T-cell (primary cell): ENCODE measurements around the gene DDX49. TPM values are rescaled to one million over a fixed set of nuclear protein-coding genes. Genes with fewer than 3 reads are reported as not detected.

Experiments used
- ATAC-seq, 4 experiments: fragments of 200-7000 bp in 3 of 4; fragments of 150-1000 bp in 1 of 4; cut with Tn5 transposase; replicated peaks in 1 of 4; 1 replicate in 3 of 4; 2 replicates in 1 of 4; pipeline ENCODE4 v1.10.0; 2021; ENCODE audit warnings: moderate library complexity in 3 of 4, mild to moderate bottlenecking in 2 of 4, moderate number of reproducible peaks in 1 of 4
- CTCF ChIA-PET, 2 donors: fragments of 300-600 bp; sonication (Branson Sonifier 250); formaldehyde crosslinking; loops; one replicate each; lab custom pipeline; 2022; ENCODE audit warnings: antibody characterized with exemption in 2 of 2; lab: Charles Lee
- POLR2A ChIA-PET, 2 donors: fragments of 300-600 bp; sonication (Branson Sonifier 250); formaldehyde crosslinking; loops; one replicate each; lab custom pipeline; 2022; ENCODE audit warnings: antibody characterized with exemption in 2 of 2; lab: Charles Lee
- DNase-seq, 35 experiments: peaks; one replicate each; pipeline versions ENCODE4 v3.0.0 to v3.0.0-alpha.2; 2013 to 2023
- H3K27ac ChIP-seq: one replicate; pipeline ENCODE4 v1.5.1; 2013; ENCODE audit warnings: low read length
- H3K27me3 ChIP-seq, 2 experiments: replicated peaks in 1 of 2; 1 replicate in 1 of 2; 2 replicates in 1 of 2; pipeline versions ENCODE4 v1.6.1 to v1.7.0; 2013; ENCODE audit warnings: low read length in 1 of 2, mixed read lengths in 1 of 2; ENCODE audit not compliant: control insufficient read depth in 2 of 2, insufficient read depth in 2 of 2; ENCODE audit errors: extremely low read depth in 1 of 2
- H3K36me3 ChIP-seq, 2 donors: 1 replicate in 1 of 2; 2 replicates in 1 of 2; pipeline versions ENCODE4 v1.6.1 to v1.7.0; 2013; ENCODE audit warnings: low read length in 1 of 2; ENCODE audit not compliant: control insufficient read depth in 2 of 2, insufficient read depth in 1 of 2; ENCODE audit errors: extremely low read depth in 1 of 2
- H3K4me1 ChIP-seq, 2 experiments: 1 replicate in 1 of 2; 2 replicates in 1 of 2; pipeline versions ENCODE4 v1.6.1 to v1.7.0; 2013; ENCODE audit warnings: low read length in 2 of 2, mixed read lengths in 1 of 2; ENCODE audit not compliant: insufficient read depth in 2 of 2, control insufficient read depth in 1 of 2; ENCODE audit errors: extremely low read depth in 1 of 2
- H3K4me3 ChIP-seq, 2 donors: 1 replicate in 1 of 2; 2 replicates in 1 of 2; pipeline versions ENCODE4 v1.5.1 to v1.7.0; 2013; ENCODE audit warnings: mild to moderate bottlenecking in 2 of 2, low read length in 1 of 2, moderate library complexity in 1 of 2; ENCODE audit not compliant: control insufficient read depth in 1 of 2; ENCODE audit errors: extremely low read depth in 1 of 2
- H3K9me3 ChIP-seq: 2 replicates; pipeline ENCODE4 v1.7.0; 2013
- H3K27ac Mint-ChIP-seq, 2 donors: one replicate each; pipeline ENCODE4 v1.8.0; 2020 to 2021; ENCODE audit warnings: mild to moderate bottlenecking in 2 of 2, mixed read lengths in 2 of 2
- H3K27me3 Mint-ChIP-seq, 2 donors: one replicate each; pipeline ENCODE4 v1.8.0; 2021 to 2022; ENCODE audit warnings: mixed read lengths in 2 of 2
- H3K36me3 Mint-ChIP-seq: one replicate; pipeline ENCODE4 v1.8.0; 2021; ENCODE audit warnings: mixed read lengths
- H3K4me1 Mint-ChIP-seq, 3 donors: one replicate each; pipeline ENCODE4 v1.8.0; 2020 to 2022; ENCODE audit warnings: mixed read lengths in 3 of 3, mild to moderate bottlenecking in 1 of 3
- H3K4me3 Mint-ChIP-seq, 3 donors: one replicate each; pipeline ENCODE4 v1.8.0; 2020 to 2022; ENCODE audit warnings: mild to moderate bottlenecking in 3 of 3, mixed read lengths in 3 of 3, moderate library complexity in 3 of 3
- H3K9me3 Mint-ChIP-seq, 3 donors: one replicate each; pipeline ENCODE4 v1.8.0; 2020 to 2022; ENCODE audit warnings: mixed read lengths in 3 of 3
- WGBS: methylation state at CpG from one replicate; pipeline ENCODE4 v1.1.5; 2013; ENCODE audit warnings: missing lambda C conversion rate; ENCODE audit not compliant: insufficient coverage; 5-methylcytosine and 5-hydroxymethylcytosine counted together
- total RNA-seq, 35 experiments: library from RNA in 6 of 35; stranded (reverse) in 6 of 35; fragments of 120-200 nt in 1 of 35; gene quantifications; one replicate each; pipeline versions ENCODE4 v1.2.1 to v1.2.4 and lab custom pipeline; 2013 to 2026

The DDX49 gene
- total RNA-seq, 5 donors from 2014 or later (not counting 1 experiment from before 2014, with no cell fraction given), result 42.4 to 55.3 (median 48.1) TPM

GRCh38 chr19:18908917-18909619 lies 10.4 kb upstream of the DDX49 start:
- H3K9me3 Mint-ChIP-seq, result no peaks in the 10 kb centered on the region
- H3K4me3 Mint-ChIP-seq, result no peak overlapping the region
- WGBS, result 94% methylated on average over 14 of the region's 17 CpGs
- Histone ChIP-seq H3K4me1 (peaks cover 0 to 17% of the 10 kb centered on the region in 2 experiments), H3K27ac (no peak overlapping the region), H3K36me3 (peaks cover 19 to 76% of the 10 kb centered on the region in 2 donors), H3K27me3 (peaks cover 0 to 6% of the 10 kb centered on the region in 2 experiments), H3K4me3 (no peak overlapping the region), H3K9me3 (no peaks in the 10 kb centered on the region)
- no peaks in the 10 kb centered on the region for H3K27me3 Mint-ChIP-seq
- DNase-seq, result no peak
- H3K4me1 Mint-ChIP-seq, result peaks cover 6 to 12% (median 9%) of the 10 kb centered on the region in 3 donors
- peaks cover 24% of the 10 kb centered on the region for H3K36me3 Mint-ChIP-seq
- no peak overlapping the region for H3K27ac Mint-ChIP-seq
- POLR2A ChIA-PET, result interaction anchor here in 1 of 2 donors (1.3 kb wide), 1 partner anchor 10 kb away, joined by 3 read pairs; the partner anchor contains the start of genes COPE and DDX49
- no peak for ATAC-seq
- CTCF ChIA-PET, result no interaction called here

- Mint-ChIP-seq H3K36me3 (peaks cover 22% of the 10 kb centered on the region), H3K9me3 (no peaks in the 10 kb centered on the region), H3K4me3 (no peak overlapping the region), H3K4me1 (peaks cover 7 to 15% (median 11%) of the 10 kb centered on the region in 3 donors), H3K27me3 (no peaks in the 10 kb centered on the region), H3K27ac (no peak overlapping the region)
- H3K27me3 ChIP-seq, result peaks cover 0 to 3% of the 10 kb centered on the region in 2 experiments
- no peak overlapping the region for H3K4me3 ChIP-seq
- ATAC-seq (no peak), DNase-seq (no peak)
- ChIA-PET POLR2A (no interaction called here), CTCF (no interaction called here)
- 91% methylated on average over 9 of the region's 10 CpGs for WGBS
- H3K36me3 ChIP-seq, result peaks cover 15 to 73% of the 10 kb centered on the region in 2 donors
- H3K27ac ChIP-seq, result no peak overlapping the region
- no peaks in the 10 kb centered on the region for H3K9me3 ChIP-seq
- peaks cover 0 to 21% of the 10 kb centered on the region in 2 experiments for H3K4me1 ChIP-seq
Measured at GRCh38 chr19:18910010-18910409, 9.5 kb upstream of the DDX49 start.

DNA sequence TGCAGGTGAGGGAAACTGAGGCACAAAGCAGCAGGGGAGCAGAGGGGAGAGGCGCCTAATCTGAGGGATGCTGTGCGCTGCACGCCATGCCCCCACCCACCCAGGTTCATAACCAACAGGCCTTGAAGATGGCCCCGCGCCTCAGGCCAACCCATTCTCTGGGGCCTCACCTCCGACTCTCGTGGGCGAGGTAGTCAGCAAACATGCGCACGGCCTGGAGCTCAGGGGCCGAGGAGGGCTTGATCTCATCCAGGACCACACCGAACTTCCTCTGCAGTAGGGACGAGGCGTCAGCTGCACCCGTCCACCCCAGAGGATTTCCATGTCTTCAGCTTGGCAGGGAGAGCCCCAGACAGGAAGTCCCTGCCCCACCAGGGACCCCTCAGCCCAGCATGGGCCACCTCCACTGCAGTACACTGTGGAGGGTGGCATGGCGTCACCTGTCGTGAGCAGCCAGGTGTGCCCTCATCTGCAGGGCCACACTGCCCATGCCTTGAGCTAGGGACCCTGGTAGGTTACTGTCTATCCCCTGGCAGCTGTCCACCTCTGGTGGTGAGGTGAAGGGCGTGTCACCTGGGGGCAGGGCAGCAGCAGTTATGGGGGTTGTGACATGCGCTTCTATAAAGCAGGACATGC lies 8.6 kb upstream of the DDX49 start:
- no peak overlapping the region for H3K27ac ChIP-seq
- H3K27me3 Mint-ChIP-seq, result no peaks in the 10 kb centered on the region
- no peak for DNase-seq
- no peak overlapping the region for H3K27ac Mint-ChIP-seq
- H3K9me3 ChIP-seq, result no peaks in the 10 kb centered on the region
- peaks cover 16 to 21% (median 19%) of the 10 kb centered on the region in 3 donors for H3K4me1 Mint-ChIP-seq
- peaks cover 18 to 74% of the 10 kb centered on the region in 2 donors for H3K36me3 ChIP-seq
- H3K4me3 ChIP-seq, result no peak overlapping the region
- peaks cover 0 to 30% of the 10 kb centered on the region in 2 experiments for H3K4me1 ChIP-seq
- H3K9me3 Mint-ChIP-seq, result no peaks in the 10 kb centered on the region
- H3K27me3 ChIP-seq, result no peaks in the 10 kb centered on the region
- ChIA-PET CTCF (no interaction called here), POLR2A (no interaction called here)
- peaks cover 17% of the 10 kb centered on the region for H3K36me3 Mint-ChIP-seq
- no peak overlapping the region for H3K4me3 Mint-ChIP-seq
- over 99% methylated on average over 13 of the region's 19 CpGs for WGBS
- ATAC-seq, result no peak

DNA sequence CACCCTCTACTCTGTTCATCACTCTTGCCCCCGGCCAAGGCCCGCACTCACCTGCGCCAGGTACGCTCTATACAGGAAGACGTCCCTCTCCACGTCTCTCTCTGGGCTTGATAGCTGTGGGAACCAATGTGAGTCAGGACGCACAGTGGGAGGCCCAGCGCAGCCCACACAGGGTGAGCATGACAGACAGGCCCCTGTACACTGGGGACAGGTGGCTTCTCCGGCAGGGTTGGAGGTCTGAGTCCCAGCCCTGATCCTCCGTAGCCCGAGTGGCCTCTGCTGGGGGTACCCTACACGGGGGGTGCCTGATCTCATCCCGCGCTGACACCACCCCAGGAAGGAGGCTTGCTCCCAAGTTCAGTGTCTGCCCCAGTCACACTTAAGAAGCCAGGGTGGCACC lies 6.6 kb upstream of the DDX49 start:
- Mint-ChIP-seq H3K9me3 (no peaks in the 10 kb centered on the region), H3K27ac (no peak overlapping the region), H3K36me3 (peaks cover 14% of the 10 kb centered on the region), H3K27me3 (no peaks in the 10 kb centered on the region), H3K4me3 (no peak overlapping the region), H3K4me1 (peaks cover 30 to 37% (median 35%) of the 10 kb centered on the region in 3 donors)
- no peaks in the 10 kb centered on the region for H3K9me3 ChIP-seq
- 96% methylated on average over 14 of the region's 14 CpGs for WGBS
- H3K4me1 ChIP-seq, result peaks cover 0 to 43% of the 10 kb centered on the region in 2 experiments
- H3K27ac ChIP-seq, result no peak overlapping the region
- DNase-seq (no peak), ATAC-seq (peak in 1 of 4 experiments; percentile 15)
- POLR2A ChIA-PET, result interaction anchor here in 1 of 2 donors (0.7 kb wide), 1 partner anchor 1161 kb away, joined by 4 read pairs; the partner anchor contains the start of gene FCHO1
- CTCF ChIA-PET, result interaction anchor here in 1 of 2 donors (0.6 kb wide), 1 partner anchor 82 kb away, joined by 3 read pairs; no protein-coding TSS in a partner anchor
- H3K4me3 ChIP-seq, result no peak overlapping the region
- H3K27me3 ChIP-seq, result no peaks in the 10 kb centered on the region
- H3K36me3 ChIP-seq, result peaks cover 16 to 55% of the 10 kb centered on the region in 2 donors

DNA sequence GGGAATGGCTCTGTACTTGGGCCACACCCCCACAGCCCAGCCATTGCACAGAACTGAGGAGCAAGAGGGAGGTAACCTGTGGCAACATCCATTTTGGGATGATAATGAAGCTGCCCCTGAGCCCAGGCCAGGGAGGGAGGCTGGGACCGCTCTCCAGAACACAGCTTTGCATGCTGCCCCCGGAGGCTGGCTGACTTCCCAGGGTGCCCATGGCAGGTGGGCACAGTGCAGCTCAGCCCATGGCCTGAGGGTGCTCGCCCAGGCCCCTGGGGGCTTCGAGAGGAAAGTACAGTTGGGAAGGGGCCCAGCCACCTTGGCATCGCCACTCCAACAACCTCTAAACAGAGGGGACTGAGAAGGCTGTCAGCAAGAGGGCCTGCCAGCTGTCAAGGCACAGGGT lies 6.0 kb upstream of the DDX49 start:
- POLR2A ChIA-PET, result no interaction called here
- CTCF ChIA-PET, result interaction anchor here in 1 of 2 donors (0.6 kb wide), 1 partner anchor 82 kb away, joined by 3 read pairs; no protein-coding TSS in a partner anchor
- Mint-ChIP-seq H3K27me3 (no peaks in the 10 kb centered on the region), H3K36me3 (peaks cover 14% of the 10 kb centered on the region), H3K4me3 (no peak overlapping the region), H3K27ac (no peak overlapping the region), H3K9me3 (no peaks in the 10 kb centered on the region), H3K4me1 (peaks cover 34 to 42% (median 39%) of the 10 kb centered on the region in 3 donors)
- ATAC-seq, result no peak
- peaks cover 16 to 53% of the 10 kb centered on the region in 2 donors for H3K36me3 ChIP-seq
- no peaks in the 10 kb centered on the region for H3K27me3 ChIP-seq
- DNase-seq, result no peak
- peaks cover 3 to 49% of the 10 kb centered on the region in 2 experiments for H3K4me1 ChIP-seq
- no peak overlapping the region for H3K4me3 ChIP-seq
- no peak overlapping the region for H3K27ac ChIP-seq
- WGBS, result 84% methylated on average over 2 of the region's 5 CpGs
- no peaks in the 10 kb centered on the region for H3K9me3 ChIP-seq

- H3K27ac ChIP-seq, result no peak overlapping the region
- H3K4me3 Mint-ChIP-seq, result peak overlapping the region in 1 of 3 donors; percentile 16
- no peak overlapping the region for H3K27ac Mint-ChIP-seq
- POLR2A ChIA-PET, result no interaction called here
- no peaks in the 10 kb centered on the region for H3K9me3 ChIP-seq
- ATAC-seq (no peak), DNase-seq (peak in 8 of 35 experiments; percentile 16 to 46 (median 22))
- H3K4me1 ChIP-seq, result peaks cover 13 to 62% of the 10 kb centered on the region in 2 experiments
- CTCF ChIA-PET, result interaction anchor here in 1 of 2 donors (0.6 kb wide), 1 partner anchor 317 kb away, joined by 3 read pairs; no protein-coding TSS in a partner anchor
- H3K27me3 Mint-ChIP-seq, result no peaks in the 10 kb centered on the region
- peaks cover 10% of the 10 kb centered on the region for H3K36me3 Mint-ChIP-seq
- H3K4me1 Mint-ChIP-seq, result peaks cover 51 to 57% (median 53%) of the 10 kb centered on the region in 3 donors
- H3K9me3 Mint-ChIP-seq, result no peaks in the 10 kb centered on the region
- H3K27me3 ChIP-seq, result no peaks in the 10 kb centered on the region
- peaks cover 16 to 38% of the 10 kb centered on the region in 2 donors for H3K36me3 ChIP-seq
- H3K4me3 ChIP-seq, result no peak overlapping the region
- 78% methylated on average over 5 of the region's 5 CpGs for WGBS
Measured at GRCh38 chr19:18915639-18916038, 3.9 kb upstream of the DDX49 start.
